IMR-90 (cell line): ENCODE measurements around the gene SMTN. TPM values are rescaled to one million over a fixed set of nuclear protein-coding genes. Genes with fewer than 3 reads are reported as not detected.
A peak's percentile ranks its signal among the peaks of the same experiment; 100 is the strongest.

Source experiments
- ATAC-seq: fragments of 200-7000 bp; cut with Tn5 transposase; 2 replicates; pipeline ENCODE4 v1.9.1; 2020; ENCODE audit warnings: low read depth, mild to moderate bottlenecking, moderate library complexity
- BruUV-seq: library from RNA; stranded (reverse); fragments of 400-500 nt; replicated peaks from 2 replicates; lab custom pipeline; 2021; lab: Mats Ljungman, UMichigan
- CTCF ChIA-PET: fragments of 300-600 bp; formaldehyde crosslinking; extraction: SDS; loops from one replicate; lab custom pipeline; 2021; ENCODE audit warnings: antibody characterized with exemption; lab: Yijun Ruan, JAX
- POLR2A ChIA-PET: fragments of 300-600 bp; sonication (Branson Sonifier 250); formaldehyde crosslinking; loops from one replicate; lab custom pipeline; 2022; ENCODE audit warnings: antibody characterized with exemption; ENCODE audit not compliant: unreplicated experiment; lab: Charles Lee
- DNase-seq: peaks from one replicate; pipeline ENCODE4 v3.0.0; 2013
- H2AFZ ChIP-seq: replicated peaks from 2 replicates; pipeline ENCODE3; 2013; ENCODE audit warnings: low read length, mild to moderate bottlenecking; ENCODE audit not compliant: poor library complexity
- H2AK5ac ChIP-seq: 2 replicates; pipeline ENCODE4 v1.6.1; 2013; ENCODE audit warnings: low read depth, low read length, inconsistent platforms
- H2AK9ac ChIP-seq: replicated peaks from 2 replicates; pipeline ENCODE3; 2013; ENCODE audit warnings: mild to moderate bottlenecking, low read depth, low read length, moderate library complexity; ENCODE audit not compliant: poor library complexity
- H2BK120ac ChIP-seq: 2 replicates; pipeline ENCODE4 v1.6.1; 2013; ENCODE audit warnings: low read depth, low read length, inconsistent platforms
- H2BK15ac ChIP-seq: 3 replicates; pipeline ENCODE4 v1.6.1; 2013; ENCODE audit warnings: low read depth, low read length, inconsistent platforms
- H2BK20ac ChIP-seq: 2 replicates; pipeline ENCODE4 v1.6.1; 2013; ENCODE audit warnings: low read depth, mild to moderate bottlenecking, inconsistent platforms, low read length, moderate library complexity
- H2BK5ac ChIP-seq: 2 replicates; pipeline ENCODE4 v1.6.1; 2013; ENCODE audit warnings: mild to moderate bottlenecking, low read depth, low read length, inconsistent platforms; ENCODE audit not compliant: poor library complexity, severe bottlenecking
- H3K14ac ChIP-seq: replicated peaks from 2 replicates; pipeline ENCODE4 v1.6.1; 2013; ENCODE audit warnings: low read depth, low read length, inconsistent platforms
- H3K18ac ChIP-seq: 2 replicates; pipeline ENCODE4 v1.6.1; 2013; ENCODE audit warnings: low read depth, low read length, control low read depth
- H3K23ac ChIP-seq: 2 replicates; pipeline ENCODE4 v1.6.1; 2013; ENCODE audit warnings: low read depth, low read length, inconsistent platforms
- H3K27ac ChIP-seq: 2 replicates; pipeline ENCODE4 v1.5.1; 2013; ENCODE audit warnings: mild to moderate bottlenecking, control low read depth, low read length; ENCODE audit not compliant: insufficient read depth
- H3K27me3 ChIP-seq: 2 replicates; pipeline ENCODE4 v1.6.1; 2013; ENCODE audit warnings: low read length; ENCODE audit not compliant: control insufficient read depth, insufficient read depth
- H3K36me3 ChIP-seq: 2 replicates; pipeline ENCODE4 v1.6.1; 2013; ENCODE audit warnings: low read length, mixed read lengths; ENCODE audit not compliant: control insufficient read depth, insufficient read depth
- H3K4ac ChIP-seq: 2 replicates; pipeline ENCODE4 v1.6.1; 2013; ENCODE audit warnings: low read depth, low read length, inconsistent platforms
- H3K4me1 ChIP-seq: 2 replicates; pipeline ENCODE4 v1.6.1; 2013; ENCODE audit warnings: low read length, mixed read lengths; ENCODE audit not compliant: control insufficient read depth, insufficient read depth
- H3K4me2 ChIP-seq: 2 replicates; pipeline ENCODE4 v1.6.1; 2013; ENCODE audit warnings: low read depth, mild to moderate bottlenecking, control low read depth, low read length, moderate library complexity
- H3K4me3 ChIP-seq: 2 replicates; pipeline ENCODE4 v1.5.1; 2013; ENCODE audit warnings: low read depth, mild to moderate bottlenecking, control low read depth, low read length, moderate library complexity; ENCODE audit not compliant: insufficient read depth
- H3K56ac ChIP-seq: 2 replicates; pipeline ENCODE4 v1.6.1; 2013; ENCODE audit warnings: low read length, inconsistent platforms; ENCODE audit not compliant: insufficient read depth; ENCODE audit errors: extremely low read depth
- H3K79me1 ChIP-seq, 2 experiments: 2 replicates each; pipeline ENCODE4 v1.6.1; 2013; ENCODE audit warnings: low read length in 2 of 2, inconsistent platforms in 1 of 2, low read depth in 1 of 2
- H3K9ac ChIP-seq: 2 replicates; pipeline ENCODE4 v1.6.1; 2013; ENCODE audit warnings: low read depth, low read length, control low read depth
- H3K9me1 ChIP-seq: 2 replicates; pipeline ENCODE4 v1.6.1; 2013; ENCODE audit warnings: low read length, inconsistent platforms; ENCODE audit not compliant: insufficient read depth
- H3K9me3 ChIP-seq: 2 replicates; pipeline ENCODE4 v1.6.1; 2013; ENCODE audit warnings: low read length; ENCODE audit not compliant: control insufficient read depth, insufficient read depth
- H4K20me1 ChIP-seq: 2 replicates; pipeline ENCODE4 v1.6.1; 2013; ENCODE audit warnings: low read length, inconsistent platforms; ENCODE audit not compliant: insufficient read depth
- H4K5ac ChIP-seq: 2 replicates; pipeline ENCODE4 v1.6.1; 2013; ENCODE audit warnings: mild to moderate bottlenecking, low read depth, low read length, control low read depth
- H4K8ac ChIP-seq, 2 experiments: 2 replicates each; pipeline ENCODE4 v1.6.1; 2013; ENCODE audit warnings: low read depth in 2 of 2, low read length in 2 of 2, control low read depth in 1 of 2, inconsistent platforms in 1 of 2
- H4K91ac ChIP-seq: 2 replicates; pipeline ENCODE4 v1.6.1; 2013; ENCODE audit warnings: low read depth, low read length, inconsistent platforms; ENCODE audit not compliant: insufficient read depth
- CEBPB ChIP-seq: IDR thresholded peaks from 2 replicates; pipeline ENCODE4 v1.6.1; 2012; ENCODE audit warnings: low read depth, low read length, improper control_type of control experiment
- CHD1 ChIP-seq: IDR thresholded peaks from 2 replicates; pipeline ENCODE4 v1.6.1; 2012; ENCODE audit warnings: low read depth, low read length, improper control_type of control experiment
- FOS ChIP-seq: fragments of 150-350 bp; IDR thresholded peaks from 2 replicates; pipeline ENCODE4 v1.6.1; 2016; ENCODE audit warnings: low read depth, low read length
- MAFK ChIP-seq: IDR thresholded peaks from 2 replicates; pipeline ENCODE4 v1.6.1; 2012; ENCODE audit warnings: low read depth, low read length, improper control_type of control experiment
- POLR2A ChIP-seq: IDR thresholded peaks from 2 replicates; pipeline ENCODE4 v1.6.1; 2012; ENCODE audit warnings: mild to moderate bottlenecking, low read depth, low read length
- RAD21 ChIP-seq: IDR thresholded peaks from 2 replicates; pipeline ENCODE4 v1.6.1; 2012; ENCODE audit warnings: low read length, improper control_type of control experiment
- RFX5 ChIP-seq: IDR thresholded peaks from 2 replicates; pipeline ENCODE4 v1.8.0; 2012; ENCODE audit warnings: low read depth, mild to moderate bottlenecking, low read length, moderate library complexity
- SMC3 ChIP-seq: fragments of 150-350 bp; IDR thresholded peaks from 2 replicates; pipeline ENCODE4 v1.6.1; 2016; ENCODE audit warnings: low read depth, mild to moderate bottlenecking, antibody characterized with exemption, low read length, moderate library complexity
- WGBS, 2 experiments: methylation state at CpG; one replicate each; pipeline versions ENCODE4 v1.1.5 to v1.1.7; 2013; ENCODE audit warnings: missing lambda C conversion rate in 2 of 2; ENCODE audit not compliant: insufficient read length in 1 of 2; ENCODE audit errors: extremely low coverage in 2 of 2; 5-methylcytosine and 5-hydroxymethylcytosine counted together
- dilution Hi-C: fragments of 300-500 bp; cut with HindIII; formaldehyde crosslinking; loops from one replicate; pipeline ENCODE4 v1.14.3; 2018; ENCODE audit warnings: low sequenced_read_pairs; ENCODE audit not compliant: unreplicated experiment
- in situ Hi-C: fragments of 300-500 bp; cut with MboI; formaldehyde crosslinking; loops from 3 replicates; pipeline ENCODE4 v1.14.3; 2019; ENCODE audit warnings: low sequenced_read_pairs, inconsistent platforms, mixed read lengths
- intact Hi-C: fragments of 100-400 bp; cut with micrococcal nuclease; formaldehyde crosslinking; loops from 2 replicates; pipeline ENCODE4 v1.10.0; 2022
- polyA plus RNA-seq, 3 experiments: library from polyadenylated mRNA; depleted of rRNA; stranded (reverse); fragments of >200 nt; gene quantifications; 2 replicates each; pipeline ENCODE4 v1.2.3, GENCODE V29; 2012; ENCODE audit warnings: low replicate concordance in 1 of 3
- total RNA-seq: library from RNA; depleted of rRNA; stranded (reverse); fragments of >200 nt; gene quantifications from 2 replicates; pipeline ENCODE4 v1.2.3, GENCODE V29; 2012
- TF ChIP-seq, protein P1 (sequence below): fragments of 150-350 bp; IDR thresholded peaks from 2 replicates; pipeline ENCODE4 v1.6.1; 2017; ENCODE audit warnings: mild to moderate bottlenecking, antibody characterized with exemption, low read length, low read depth
- TF ChIP-seq, protein P2 (sequence below): fragments of 150-350 bp; IDR thresholded peaks from 2 replicates; pipeline ENCODE4 v1.6.1; 2016; ENCODE audit warnings: low read depth, mild to moderate bottlenecking, low read length, moderate library complexity, borderline replicate concordance
- TF ChIP-seq, protein P3 (sequence below): conservative IDR thresholded peaks from 2 replicates; pipeline ENCODE4 v1.5.1; 2012; ENCODE audit warnings: mild to moderate bottlenecking, low read depth, low read length, improper control_type of control experiment

Gene SMTN
- total and polyA plus RNA-seq, 2 of the 4 experiments (the other 2 are of a cell fraction), result 53.6 to 63.7 TPM

DNA sequence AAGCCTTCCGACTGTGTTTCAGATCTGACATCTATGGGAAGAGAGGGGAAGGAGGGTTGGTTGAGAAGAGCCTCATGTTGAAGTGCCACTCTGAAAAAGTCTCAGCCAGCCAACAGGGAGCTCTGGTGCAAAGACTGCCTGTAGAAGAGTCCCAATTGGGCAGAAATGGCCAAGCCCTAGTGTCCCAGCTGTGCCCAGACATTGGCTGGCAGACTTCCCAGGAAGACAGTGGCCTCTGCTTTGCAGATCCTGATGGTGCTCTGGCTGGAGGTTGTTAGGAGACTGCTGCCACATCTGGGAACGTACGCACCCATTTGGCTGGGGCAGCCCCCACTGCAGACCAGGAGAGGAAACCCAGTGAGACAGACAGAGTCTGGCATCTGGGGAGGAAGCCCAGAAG is 62.4 kb downstream of the SMTN start:
- Histone ChIP-seq H3K27ac (no peak overlapping the region), H3K36me3 (no peaks in the 10 kb centered on the region), H3K27me3 (peaks cover 24% of the 10 kb centered on the region), H2BK5ac (no peak overlapping the region), H3K56ac (no peak overlapping the region), H3K4me2 (no peak overlapping the region), H2BK120ac (no peak overlapping the region), H2AK9ac (no peak overlapping the region), H4K91ac (no peak overlapping the region), H2BK15ac (no peak overlapping the region), H3K9me3 (peaks cover 4% of the 10 kb centered on the region; the same call in 1 of the 2 replicates), H4K5ac (no peak overlapping the region), H3K79me1 (no peaks in the 10 kb centered on the region), H2AFZ (no peak overlapping the region), H2AK5ac (no peak overlapping the region), H4K8ac (no peak overlapping the region), H4K20me1 (no peaks in the 10 kb centered on the region), H3K9ac (no peak overlapping the region), H3K18ac (no peak overlapping the region), H3K4ac (0 out of 2 replicates have a peak overlapping the region, but pooled peaks have one; percentile 4), H3K4me1 (peaks cover 2% of the 10 kb centered on the region), H3K9me1 (0 out of 2 replicates have a peak, but pooled peaks cover 5% of the 10 kb centered on the region), H3K4me3 (no peak overlapping the region), H3K23ac (no peak overlapping the region), H2BK20ac (peak overlapping the region; percentile 54; the same call in 1 of the 2 replicates), H3K14ac (no peak overlapping the region)
- in situ Hi-C loops, result no loop called here
- CTCF ChIA-PET, result interaction anchor here (0.6 to 1.5 kb wide), 3 partner anchors 10 to 224 kb away, joined by 3 to 9 read pairs (median 9); partner anchors contain the start of gene SELENOM
- WGBS, 2 experiments, result 54% methylated on average over 3 of the region's 3 CpGs; no CpG with 5 or more reads in 1 of the 2 experiments
- TF ChIP-seq, protein P1, sequence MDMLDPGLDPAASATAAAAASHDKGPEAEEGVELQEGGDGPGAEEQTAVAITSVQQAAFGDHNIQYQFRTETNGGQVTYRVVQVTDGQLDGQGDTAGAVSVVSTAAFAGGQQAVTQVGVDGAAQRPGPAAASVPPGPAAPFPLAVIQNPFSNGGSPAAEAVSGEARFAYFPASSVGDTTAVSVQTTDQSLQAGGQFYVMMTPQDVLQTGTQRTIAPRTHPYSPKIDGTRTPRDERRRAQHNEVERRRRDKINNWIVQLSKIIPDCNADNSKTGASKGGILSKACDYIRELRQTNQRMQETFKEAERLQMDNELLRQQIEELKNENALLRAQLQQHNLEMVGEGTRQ, result no peak
- TF ChIP-seq, protein P2, sequence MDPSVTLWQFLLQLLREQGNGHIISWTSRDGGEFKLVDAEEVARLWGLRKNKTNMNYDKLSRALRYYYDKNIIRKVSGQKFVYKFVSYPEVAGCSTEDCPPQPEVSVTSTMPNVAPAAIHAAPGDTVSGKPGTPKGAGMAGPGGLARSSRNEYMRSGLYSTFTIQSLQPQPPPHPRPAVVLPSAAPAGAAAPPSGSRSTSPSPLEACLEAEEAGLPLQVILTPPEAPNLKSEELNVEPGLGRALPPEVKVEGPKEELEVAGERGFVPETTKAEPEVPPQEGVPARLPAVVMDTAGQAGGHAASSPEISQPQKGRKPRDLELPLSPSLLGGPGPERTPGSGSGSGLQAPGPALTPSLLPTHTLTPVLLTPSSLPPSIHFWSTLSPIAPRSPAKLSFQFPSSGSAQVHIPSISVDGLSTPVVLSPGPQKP, result no peak
- TF ChIP-seq CHD1, result no peak
- no peak for TF ChIP-seq POLR2A
- no peak for TF ChIP-seq SMC3
- TF ChIP-seq FOS, result no peak
- TF ChIP-seq RFX5, result no peak
- no peak for TF ChIP-seq CEBPB
- TF ChIP-seq MAFK, result no peak
- no peak for TF ChIP-seq RAD21
- TF ChIP-seq, protein P3, sequence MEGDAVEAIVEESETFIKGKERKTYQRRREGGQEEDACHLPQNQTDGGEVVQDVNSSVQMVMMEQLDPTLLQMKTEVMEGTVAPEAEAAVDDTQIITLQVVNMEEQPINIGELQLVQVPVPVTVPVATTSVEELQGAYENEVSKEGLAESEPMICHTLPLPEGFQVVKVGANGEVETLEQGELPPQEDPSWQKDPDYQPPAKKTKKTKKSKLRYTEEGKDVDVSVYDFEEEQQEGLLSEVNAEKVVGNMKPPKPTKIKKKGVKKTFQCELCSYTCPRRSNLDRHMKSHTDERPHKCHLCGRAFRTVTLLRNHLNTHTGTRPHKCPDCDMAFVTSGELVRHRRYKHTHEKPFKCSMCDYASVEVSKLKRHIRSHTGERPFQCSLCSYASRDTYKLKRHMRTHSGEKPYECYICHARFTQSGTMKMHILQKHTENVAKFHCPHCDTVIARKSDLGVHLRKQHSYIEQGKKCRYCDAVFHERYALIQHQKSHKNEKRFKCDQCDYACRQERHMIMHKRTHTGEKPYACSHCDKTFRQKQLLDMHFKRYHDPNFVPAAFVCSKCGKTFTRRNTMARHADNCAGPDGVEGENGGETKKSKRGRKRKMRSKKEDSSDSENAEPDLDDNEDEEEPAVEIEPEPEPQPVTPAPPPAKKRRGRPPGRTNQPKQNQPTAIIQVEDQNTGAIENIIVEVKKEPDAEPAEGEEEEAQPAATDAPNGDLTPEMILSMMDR, result no peak
- intact Hi-C loops, result no loop called here
- dilution Hi-C loops, result no loop called here
- no TSS peak for BruUV-seq
- POLR2A ChIA-PET, result interaction anchor here (0.6 kb wide), 1 partner anchor 192 kb away, joined by 3 read pairs; no protein-coding TSS in a partner anchor
- no peak for DNase-seq
- ATAC-seq, result no peak
